ENCODE data around the gene SERPINF2.
"Not testable (repeated sequence)": the region's sequence is repeated elsewhere in the genome, so short reads cannot be mapped to it uniquely, and the experiment has no call there.

The SERPINF2 gene

DNA sequence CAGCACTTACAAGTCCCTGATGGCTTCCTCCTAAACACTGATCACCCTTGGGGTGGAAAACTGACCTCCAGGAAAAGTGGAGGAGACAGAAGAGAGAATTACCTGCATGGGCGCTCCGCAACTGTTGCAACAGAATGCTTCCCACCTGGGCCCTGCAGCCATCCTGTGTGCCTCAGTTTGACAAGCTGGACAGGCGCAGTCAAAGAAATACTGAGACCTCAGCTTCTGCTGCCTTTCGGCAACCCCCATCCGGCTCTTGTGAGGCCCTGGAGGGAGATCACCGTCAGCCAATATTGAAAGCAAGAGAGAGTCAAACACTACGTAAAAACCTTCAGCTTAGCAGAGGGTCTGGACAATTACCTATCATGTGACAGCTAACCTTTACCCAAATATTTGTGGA lies 44.0 kb downstream of the SERPINF2 start:
- in situ Hi-C loops (cut with MboI; ENCODE audit: low sequenced_read_pairs) = no loop called here

DNA sequence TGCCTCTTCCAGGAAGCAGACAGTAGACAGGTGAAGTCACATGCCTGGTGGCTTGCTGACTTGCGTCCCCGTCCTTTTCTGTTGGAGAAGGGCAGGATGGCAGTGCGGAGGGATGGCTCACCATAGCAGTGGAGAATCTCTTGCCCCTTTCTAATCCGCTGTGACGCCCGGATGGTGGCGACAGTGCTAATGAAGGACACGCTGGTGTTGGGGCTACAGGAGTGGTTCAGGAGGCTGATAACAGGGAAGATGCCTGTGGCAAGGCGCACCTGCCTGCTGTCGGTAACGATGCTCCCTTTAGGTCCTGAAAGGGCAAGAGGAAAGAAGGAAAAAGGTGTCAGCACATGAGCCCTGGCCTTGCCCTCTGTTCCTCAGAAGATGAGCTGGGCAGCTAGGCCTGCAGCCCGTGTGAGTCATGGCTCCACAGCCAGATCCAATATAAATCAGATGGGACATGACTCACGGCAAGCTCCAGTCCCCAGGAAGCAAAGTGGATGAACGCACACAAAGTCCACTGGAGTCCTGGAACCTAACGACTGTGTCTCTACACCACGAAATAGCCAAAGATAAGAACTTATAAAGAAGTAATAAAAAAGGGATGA lies 44.7 kb downstream of the SERPINF2 start:
- in situ Hi-C loops (cut with MboI; ENCODE audit: low sequenced_read_pairs) = no loop called here

DNA sequence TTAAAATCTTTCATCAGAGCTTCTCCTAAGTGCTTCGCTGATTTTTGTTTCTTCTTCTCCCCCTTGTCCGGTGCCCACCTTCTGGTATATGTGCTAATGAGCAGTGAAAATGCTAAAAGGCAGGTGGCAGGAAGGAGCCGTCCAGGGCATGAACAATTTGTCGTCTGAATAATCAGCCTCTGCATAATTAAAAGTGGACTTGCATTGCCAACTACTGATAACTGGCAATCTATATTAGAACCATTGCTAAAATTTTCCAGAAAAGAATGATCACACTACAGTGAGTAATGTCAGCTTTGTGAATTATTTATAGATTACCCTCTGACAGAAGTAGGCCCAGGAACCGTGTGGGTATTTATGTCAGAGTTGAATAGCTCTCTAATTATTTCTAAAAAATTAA lies 47.3 kb downstream of the SERPINF2 start:
- in situ Hi-C loops (cut with MboI; ENCODE audit: low sequenced_read_pairs) = no loop called here

DNA sequence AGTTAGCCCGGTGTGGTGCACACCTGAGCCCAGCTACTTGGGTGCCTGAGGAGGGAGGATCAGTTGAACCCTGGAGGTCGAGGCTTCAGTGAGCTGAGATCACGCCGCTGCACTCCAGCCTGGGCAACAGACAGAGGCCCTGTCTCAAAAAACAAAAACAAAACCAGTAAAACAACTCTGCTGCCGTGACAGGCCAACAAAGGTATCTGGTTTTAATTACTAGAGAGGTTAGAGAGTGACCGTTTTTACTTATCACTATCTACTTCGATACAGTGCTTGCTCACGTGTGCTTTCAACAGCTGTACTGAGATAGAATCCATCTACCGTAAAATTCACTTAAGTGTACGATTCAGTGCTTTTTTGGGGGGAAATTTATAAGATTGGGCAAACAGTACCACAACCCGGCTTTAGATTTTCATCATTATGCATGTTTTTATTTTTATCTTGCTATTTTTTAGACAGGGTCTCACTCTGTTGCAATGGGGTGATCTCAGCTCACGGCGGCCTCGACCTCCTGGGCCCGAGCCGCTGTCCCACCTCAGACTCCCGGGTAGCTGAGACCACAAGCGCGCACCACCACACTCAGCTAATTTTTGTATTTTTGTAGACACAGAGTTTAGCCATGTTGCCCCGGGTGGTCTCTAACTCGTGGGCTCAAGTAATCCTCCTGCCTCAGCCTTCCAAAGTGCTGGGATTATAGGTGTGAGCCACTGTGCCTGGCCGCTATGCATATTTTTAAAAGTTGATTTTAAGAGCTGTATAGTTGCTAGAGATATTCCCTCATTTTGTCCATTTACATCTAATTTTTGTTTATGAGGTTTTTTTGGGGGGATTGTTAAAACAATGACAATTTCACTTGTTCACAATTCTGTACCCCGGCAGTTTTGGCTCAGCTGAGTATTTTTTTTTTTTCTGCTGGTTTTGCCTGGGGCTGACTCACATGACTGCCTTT lies 50.1 kb downstream of the SERPINF2 start:
- in situ Hi-C loops (cut with MboI; ENCODE audit: low sequenced_read_pairs) = no loop called here

DNA sequence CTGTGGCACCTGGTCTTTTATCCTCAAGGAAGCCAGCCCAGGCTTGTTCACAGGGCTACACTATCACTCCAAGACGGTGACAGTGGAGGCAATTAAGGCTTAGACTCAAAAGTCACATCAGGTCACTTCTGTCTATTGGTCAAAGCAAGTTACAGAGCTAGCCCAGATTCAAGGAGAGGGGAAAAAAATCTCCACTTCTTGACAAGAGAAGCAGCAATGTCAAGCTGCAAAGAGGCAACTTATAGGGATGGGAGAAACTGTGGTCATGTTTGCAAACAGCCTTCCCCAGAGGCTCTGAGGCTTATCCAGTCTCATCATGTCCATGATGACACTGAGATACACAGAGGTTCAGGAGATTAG lies 50.8 kb downstream of the SERPINF2 start:
- in situ Hi-C loops (cut with MboI; ENCODE audit: low sequenced_read_pairs) = no loop called here

DNA sequence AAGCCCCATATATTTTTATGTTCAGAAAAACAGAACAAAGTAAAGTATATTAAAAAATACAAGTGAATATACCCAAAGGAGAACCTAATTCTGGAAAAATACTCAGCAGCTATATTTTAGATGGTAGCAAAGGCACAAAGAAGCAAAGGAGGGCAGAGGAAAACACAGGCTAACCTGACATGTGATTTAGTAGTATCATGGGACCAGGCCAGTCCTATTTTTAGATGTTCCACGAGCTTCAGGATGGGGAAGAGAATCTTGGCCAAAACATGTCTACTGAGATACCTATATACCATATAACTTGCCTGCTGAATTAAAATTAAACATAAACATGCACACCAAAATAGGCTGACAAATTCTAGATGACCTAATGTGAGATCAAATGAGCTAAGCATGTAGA lies 54.1 kb downstream of the SERPINF2 start:
- in situ Hi-C loops (cut with MboI; ENCODE audit: low sequenced_read_pairs) = no loop called here

DNA sequence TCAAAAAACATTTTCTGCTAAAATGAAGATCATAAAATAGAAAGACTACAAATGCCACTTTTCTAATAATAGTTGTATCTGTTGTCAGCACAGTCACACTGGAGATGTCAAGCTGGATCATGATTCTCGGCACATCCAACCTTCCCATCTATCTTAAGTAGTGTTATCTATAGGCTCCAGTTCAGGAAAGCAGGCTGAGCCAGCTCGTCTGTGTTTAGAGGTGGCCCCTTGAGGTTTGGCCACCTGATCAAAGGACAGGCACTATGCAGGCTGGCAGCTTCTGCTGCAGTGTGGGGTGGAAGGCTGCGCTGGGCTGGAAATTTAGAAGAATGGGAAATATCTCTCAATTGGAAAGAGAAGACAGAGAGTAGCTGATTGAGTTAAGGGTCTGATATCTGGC lies 54.7 kb downstream of the SERPINF2 start:
- in situ Hi-C loops (cut with MboI; ENCODE audit: low sequenced_read_pairs) = no loop called here

DNA sequence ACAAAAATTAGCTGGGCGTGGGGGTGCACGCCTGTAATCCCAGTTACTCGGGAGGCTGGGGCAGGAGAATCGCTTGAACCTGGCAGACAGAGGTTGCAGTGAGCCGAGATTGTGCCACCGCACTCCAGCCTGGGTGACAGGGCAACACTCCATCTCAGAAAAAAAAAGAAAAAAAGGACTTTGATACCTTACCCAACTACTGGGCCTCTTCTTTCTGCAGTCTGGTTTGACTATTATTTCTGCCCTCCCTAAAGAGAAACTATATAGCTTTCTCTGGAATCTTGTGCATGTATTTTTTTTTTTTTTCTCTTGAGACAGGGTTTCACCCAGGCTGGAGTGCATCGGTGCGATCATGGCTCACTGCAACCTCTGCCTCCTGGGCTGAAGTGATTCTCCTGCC lies 55.2 kb downstream of the SERPINF2 start:
- in situ Hi-C loops (cut with MboI; ENCODE audit: low sequenced_read_pairs) = not testable (repeated sequence)

DNA sequence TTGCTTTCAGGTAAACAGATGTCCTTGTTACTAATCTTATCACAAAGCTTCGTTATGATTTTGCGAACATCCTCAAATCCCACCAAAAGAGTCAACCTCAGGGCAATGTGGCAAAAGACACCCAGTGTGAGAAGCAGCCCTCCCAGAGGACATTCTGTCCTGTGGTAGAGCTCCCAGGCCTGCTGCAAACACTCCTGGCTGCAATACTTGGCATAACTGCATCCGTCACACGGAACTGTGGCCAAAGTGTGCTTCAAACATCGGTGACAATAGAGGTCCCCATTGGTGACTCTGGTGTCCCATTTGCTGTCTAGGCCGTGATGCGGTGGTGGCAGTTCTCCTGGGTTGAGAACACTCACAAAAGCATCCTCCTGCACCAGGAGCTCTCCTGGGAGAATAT lies 57.6 kb downstream of the SERPINF2 start:
- in situ Hi-C loops (cut with MboI; ENCODE audit: low sequenced_read_pairs) = no loop called here

DNA sequence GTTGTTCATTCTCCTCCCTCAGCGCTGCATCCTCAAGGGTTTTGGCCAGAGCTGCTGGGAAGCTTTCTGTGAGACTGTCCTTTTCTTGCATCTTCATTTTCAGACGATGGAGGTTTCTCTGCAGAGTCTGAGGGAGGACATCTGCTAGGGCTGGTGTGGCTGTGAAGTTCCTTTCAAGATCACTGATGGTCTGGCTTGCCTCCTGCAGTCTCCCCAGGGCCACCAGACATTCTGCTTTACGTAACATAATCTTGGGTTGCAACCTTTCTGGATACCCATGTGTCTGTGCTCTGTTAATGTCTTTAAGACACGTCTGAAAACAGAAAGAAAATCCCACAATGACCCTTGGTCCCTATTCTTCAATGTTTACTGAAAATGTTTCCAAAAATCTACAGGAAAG lies 58.0 kb downstream of the SERPINF2 start:
- in situ Hi-C loops (cut with MboI; ENCODE audit: low sequenced_read_pairs) = no loop called here

DNA sequence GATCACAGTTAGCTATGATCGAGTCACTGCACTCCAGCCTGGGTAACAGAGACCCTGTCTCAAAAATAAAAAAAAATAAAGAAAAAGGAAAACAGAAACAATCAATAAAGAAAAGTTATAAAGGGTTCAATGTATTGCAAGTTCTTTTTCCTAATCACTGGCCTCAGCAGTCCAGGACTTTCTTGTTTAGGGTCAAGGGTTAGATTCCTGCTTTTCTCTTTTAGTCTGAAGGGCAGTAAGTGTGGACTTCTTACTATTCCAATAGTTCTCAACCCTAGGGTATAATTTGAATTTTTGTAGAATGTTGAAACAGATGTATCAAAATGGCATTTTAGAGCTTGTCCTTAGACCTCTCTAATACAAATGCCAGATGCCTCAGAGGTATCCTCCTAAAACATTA lies 59.8 kb downstream of the SERPINF2 start:
- in situ Hi-C loops (cut with MboI; ENCODE audit: low sequenced_read_pairs) = no loop called here

DNA sequence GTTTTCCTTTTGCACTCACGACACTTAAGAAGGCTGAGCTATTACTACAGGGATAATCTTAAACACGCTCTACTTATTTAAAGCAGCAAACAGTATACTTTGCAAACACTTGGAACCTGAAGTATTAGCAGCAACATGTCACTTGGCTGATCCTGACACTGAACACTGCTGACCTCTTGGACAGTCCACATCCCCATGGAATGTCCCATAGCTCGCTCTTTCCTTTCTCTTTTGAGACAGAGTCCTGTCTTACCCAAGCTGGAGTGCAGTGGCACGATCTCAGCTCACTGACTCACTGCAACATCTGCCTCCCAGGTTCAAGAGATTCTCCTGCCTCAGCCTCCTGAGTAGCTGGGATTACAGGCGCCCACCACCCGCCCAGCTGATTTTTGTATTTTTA lies 60.6 kb downstream of the SERPINF2 start:
- in situ Hi-C loops (cut with MboI; ENCODE audit: low sequenced_read_pairs) = no loop called here
